HG02642 (cell line): ENCODE results near the gene XPO6.

Experiments used
- ATAC-seq: cut with Tn5 transposase; IDR thresholded peaks from one replicate; pipeline ENCODE4 v1.9.1; 2021; ENCODE audit warnings: mild to moderate bottlenecking; ENCODE audit not compliant: unreplicated experiment, poor library complexity

XPO6 gene

GRCh38 chr16:28210979-28211588 lies 681 bp downstream of the XPO6 start:
- peak; percentile 45 for ATAC-seq

GRCh38 chr16:28210264-28210663 lies 1.5 kb downstream of the XPO6 start:
- no peak for ATAC-seq

DNA sequence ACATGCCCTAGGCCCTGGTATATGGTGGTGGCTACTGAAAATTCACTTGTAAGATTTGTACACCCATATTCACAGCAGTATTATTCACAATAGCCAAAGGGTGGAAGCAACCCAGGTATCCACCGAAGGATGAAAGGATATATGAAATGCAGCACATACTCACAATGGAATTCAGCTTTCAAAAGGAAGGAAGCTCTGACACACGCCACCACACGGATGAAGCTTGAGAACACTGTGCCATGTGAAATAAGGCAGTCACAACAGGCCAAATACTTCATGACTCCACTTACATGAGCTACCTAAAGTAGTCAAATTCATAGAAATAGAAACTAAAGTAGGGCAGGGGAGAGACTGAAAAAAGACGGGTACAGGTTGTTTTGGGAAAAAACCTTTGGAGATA lies 2.9 kb downstream of the XPO6 start:
- no peak for ATAC-seq

GRCh38 chr16:28208131-28208530 lies 3.6 kb downstream of the XPO6 start:
- ATAC-seq, result no peak

DNA sequence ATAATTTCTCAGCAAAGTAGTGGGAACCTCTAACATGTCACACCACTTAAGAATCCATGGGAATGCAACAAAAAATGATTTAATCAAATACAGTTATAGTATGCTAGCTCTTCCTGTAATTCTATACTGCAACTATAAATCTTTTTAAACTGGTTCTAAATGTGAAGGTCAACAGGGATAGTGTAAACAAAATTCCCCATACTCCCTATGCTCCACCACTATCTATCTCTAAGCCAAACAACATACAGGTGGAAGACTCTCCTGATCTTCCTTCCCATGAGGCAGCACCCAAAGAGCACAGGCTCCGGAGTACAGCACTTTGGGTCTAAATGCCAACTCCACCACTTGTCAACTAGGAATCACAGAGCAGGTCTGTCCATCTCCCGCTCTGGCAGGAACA lies 4.4 kb downstream of the XPO6 start:
- ATAC-seq, result no peak

DNA sequence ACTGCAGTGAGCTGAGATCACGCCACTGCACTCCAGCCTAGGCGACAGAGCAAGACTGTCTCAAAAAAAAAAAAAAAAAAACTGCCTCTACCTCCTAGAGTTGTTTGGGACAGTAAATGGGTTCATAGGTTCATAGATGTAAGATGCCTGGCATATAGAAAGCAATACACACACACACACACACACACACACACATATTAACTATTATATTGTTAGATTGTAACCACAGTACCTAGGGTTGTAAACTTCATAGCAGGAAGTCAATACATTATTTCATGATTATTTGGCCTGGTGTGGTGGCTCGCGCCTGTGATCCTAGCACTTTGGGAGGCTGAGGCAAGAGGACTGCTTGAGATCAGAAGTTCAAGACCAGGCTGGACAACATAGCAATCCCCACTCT lies 5.8 kb downstream of the XPO6 start:
- ATAC-seq, result no peak

GRCh38 chr16:28205117-28205899 lies 6.5 kb downstream of the XPO6 start:
- no peak for ATAC-seq

DNA sequence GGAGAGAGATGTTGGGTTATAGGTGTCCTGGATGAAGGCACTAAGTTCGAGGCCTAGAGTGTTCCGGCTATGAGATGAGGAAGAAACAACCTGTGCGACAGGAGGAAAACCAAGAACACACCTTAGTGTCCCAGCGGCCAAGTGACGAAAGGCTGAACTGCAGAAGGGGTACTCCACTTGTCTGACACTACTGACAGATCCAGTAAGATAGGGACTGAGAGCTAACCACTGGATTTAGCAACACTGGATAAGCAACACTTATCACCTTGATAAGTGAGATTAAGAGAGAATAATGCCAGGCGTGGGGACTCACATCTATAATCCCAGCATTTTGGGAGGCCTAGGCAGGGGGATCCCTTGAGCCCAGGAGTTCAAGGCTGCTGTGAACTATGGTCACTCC lies 7.1 kb downstream of the XPO6 start:
- no peak for ATAC-seq

GRCh38 chr16:28204204-28204603 lies 7.6 kb downstream of the XPO6 start:
- no peak for ATAC-seq

- ATAC-seq, result no peak
Observed at GRCh38 chr16:28202147-28202746, 9.5 kb downstream of the XPO6 start.

- ATAC-seq, result no peak
Observed at GRCh38 chr16:28200661-28201060, 11.1 kb downstream of the XPO6 start.

GRCh38 chr16:28196387-28196987 lies 15.3 kb downstream of the XPO6 start:
- no peak for ATAC-seq

GRCh38 chr16:28195859-28196258 lies 15.9 kb downstream of the XPO6 start:
- no peak for ATAC-seq

DNA sequence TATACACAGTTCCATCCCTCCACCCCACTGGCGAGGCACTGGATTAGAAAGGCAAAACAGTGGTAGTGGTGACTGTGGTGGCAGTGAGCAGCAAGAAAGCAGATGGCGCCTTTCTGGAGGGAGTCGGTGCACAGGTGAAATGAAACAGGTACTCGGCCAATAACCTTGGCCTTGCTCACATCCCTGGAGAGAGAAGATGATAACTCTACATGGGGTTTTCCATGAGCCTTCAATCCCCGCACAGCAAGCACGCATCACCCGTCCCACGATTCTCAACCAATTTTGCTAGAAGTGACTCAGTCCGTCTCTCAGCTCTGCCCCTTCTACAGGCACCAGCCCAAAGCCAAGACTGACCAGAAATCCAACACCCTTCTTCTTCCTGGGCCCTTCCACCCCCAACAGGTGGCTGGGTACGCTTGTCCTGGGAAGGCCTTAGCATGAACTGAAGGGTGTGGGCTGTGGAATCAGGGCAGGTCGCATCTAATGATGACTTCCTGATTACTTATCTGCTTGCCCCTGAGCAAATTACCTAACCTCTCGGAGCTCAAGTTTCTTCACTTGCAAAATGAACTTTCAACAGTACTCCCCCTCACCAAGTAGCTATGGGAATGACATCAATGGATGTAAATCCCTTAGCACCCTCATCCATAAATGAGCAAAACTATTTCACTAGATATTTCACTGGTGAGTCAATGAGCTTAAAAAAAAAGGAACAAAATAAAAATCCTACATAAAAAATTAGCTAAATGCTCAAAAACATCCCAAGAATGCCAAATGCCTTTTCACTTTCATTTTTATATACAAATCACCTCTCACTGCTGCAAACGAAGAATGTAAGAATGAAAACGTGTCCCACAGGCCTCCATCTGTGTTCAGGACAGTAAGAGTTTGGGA lies 18.0 kb downstream of the XPO6 start:
- peak; percentile 30 for ATAC-seq

- peak; percentile 66 for ATAC-seq
Observed at GRCh38 chr16:28192806-28193529, 18.8 kb downstream of the XPO6 start.

DNA sequence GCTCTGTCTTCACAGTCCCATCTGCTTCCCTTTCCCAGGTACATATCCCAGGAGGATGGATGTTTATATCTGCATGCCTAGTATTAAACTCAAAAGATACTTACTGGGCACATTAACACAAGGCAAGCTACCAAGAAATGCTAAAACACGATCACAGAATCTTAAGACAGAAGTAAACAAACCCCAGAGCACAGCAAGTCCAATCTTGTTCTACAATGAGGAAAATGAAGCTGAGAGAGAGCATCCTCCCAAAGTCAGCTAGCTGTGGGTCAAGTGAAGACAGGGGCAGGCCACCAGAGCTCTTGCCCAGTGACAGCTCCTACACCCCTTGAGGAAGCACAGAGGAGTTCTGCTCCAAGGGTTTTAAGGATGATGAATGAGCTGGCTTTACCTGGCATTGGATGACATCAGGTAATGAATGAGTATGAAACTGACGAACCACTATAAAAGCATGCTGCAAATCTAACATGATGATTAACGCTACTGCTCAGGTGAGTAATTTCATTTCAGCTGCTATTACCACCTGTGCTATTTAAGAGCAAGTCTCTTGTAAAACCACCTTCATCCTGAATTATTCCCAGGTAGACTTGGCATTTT lies 20.3 kb downstream of the XPO6 start:
- ATAC-seq, result no peak

DNA sequence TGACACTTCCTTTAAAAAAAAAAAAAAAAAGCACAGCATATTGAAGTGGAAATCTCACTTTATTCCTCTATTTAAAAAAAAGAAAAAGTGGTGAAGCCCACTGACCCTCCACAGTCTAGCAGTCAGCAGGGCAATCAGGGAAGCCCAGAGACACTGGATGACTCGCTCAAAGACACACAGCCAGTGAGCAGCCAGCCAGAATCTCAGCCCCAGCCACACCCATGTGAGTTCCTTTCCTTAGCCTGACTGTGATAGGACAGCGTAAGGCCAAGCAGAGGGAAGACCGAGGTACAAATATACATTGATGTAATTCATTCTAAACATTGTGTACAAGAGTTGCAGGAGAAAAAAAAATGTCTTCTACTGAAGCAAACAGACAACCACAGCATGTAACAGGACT lies 22.5 kb downstream of the XPO6 start:
- no peak for ATAC-seq

DNA sequence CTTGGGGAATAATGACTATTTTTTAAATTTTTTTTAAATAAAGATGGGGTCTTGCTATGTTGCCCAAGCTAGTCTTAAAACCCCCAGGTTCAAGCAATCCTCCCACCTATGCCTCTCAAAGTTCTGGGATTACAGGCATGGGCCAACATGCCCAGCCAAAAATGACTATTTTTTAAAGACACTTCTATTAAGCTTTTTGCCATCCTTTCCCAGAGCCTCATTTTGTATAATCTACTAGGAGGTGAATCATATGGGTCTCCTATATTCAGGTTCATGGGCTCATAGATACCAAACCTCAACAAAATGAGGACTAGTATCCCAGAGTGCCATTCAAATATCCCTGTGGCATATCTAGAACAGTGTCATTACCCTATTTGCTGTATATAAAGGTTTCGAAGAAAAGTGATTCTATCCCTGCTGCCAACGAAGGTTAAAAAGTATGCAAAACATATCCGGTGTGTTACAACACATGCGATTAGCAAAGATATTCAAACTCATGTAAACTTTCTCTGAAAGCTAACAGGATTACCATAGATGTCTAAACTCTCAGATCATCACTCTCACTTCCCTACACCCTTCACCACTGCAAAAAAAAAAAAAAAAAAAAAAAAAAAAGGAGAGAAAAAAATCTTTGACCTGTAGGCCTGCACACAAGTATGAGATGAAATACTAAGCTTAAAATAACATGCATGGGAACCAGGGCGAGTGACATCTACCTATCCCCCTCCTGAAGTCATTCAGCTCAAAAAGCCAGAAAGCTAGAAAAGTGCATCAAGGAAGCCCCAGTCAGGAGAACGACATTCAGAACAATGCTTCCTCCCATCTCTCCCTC lies 23.5 kb downstream of the XPO6 start:
- peak; percentile 69 for ATAC-seq
